GM12801 (cell line): ENCODE data around the gene MEX3A.

ENCODE experiments used
- CTCF ChIP-seq: IDR thresholded peaks from one replicate; pipeline ENCODE4 v1.5.1; 2011; ENCODE audit warnings: control low read depth; ENCODE audit not compliant: insufficient read length; ENCODE audit errors: extremely low read depth

Gene MEX3A

GRCh38 chr1:156065871-156066270, 16.4 kb downstream of the MEX3A start:
- TF ChIP-seq CTCF: no peak

GRCh38 chr1:156065212-156065611, 17.1 kb downstream of the MEX3A start:
- no peak for TF ChIP-seq CTCF

GRCh38 chr1:156064615-156065014, 17.6 kb downstream of the MEX3A start:
- TF ChIP-seq CTCF: no peak

GRCh38 chr1:156063997-156064285, 18.3 kb downstream of the MEX3A start:
- TF ChIP-seq CTCF: no peak

- TF ChIP-seq CTCF: no peak
These were observed 20.1 kb downstream of the MEX3A start for GRCh38 chr1:156062189-156062588.

- no peak for TF ChIP-seq CTCF
These were observed 21.2 kb downstream of the MEX3A start, which contains the start of gene RAB25 for GRCh38 chr1:156060937-156061636. Gene RAB25, plus strand, starts transcription at chr1:156061160. Its CDS starts 241 bp downstream, at chr1:156061401.

- no peak for TF ChIP-seq CTCF
These were observed 25.9 kb downstream of the MEX3A start for GRCh38 chr1:156056326-156056849.
